Keratinocyte (primary cell): ENCODE measurements around the gene CBY1. TPM values are rescaled to one million over a fixed set of nuclear protein-coding genes. Genes with fewer than 3 reads are reported as not detected.

Source experiments
- DNase-seq: peaks from one replicate; pipeline ENCODE4 v3.0.0-alpha.2; 2011; ENCODE audit warnings: low read depth, missing footprints, low spot score
- FAIRE-seq: peaks from 2 replicates; lab custom pipeline; 2011; peaks lifted over from hg19 to GRCh38; lab: Jason Lieb, UNC
- H2AFZ ChIP-seq: 2 replicates; pipeline ENCODE4 v1.6.0; 2012; ENCODE audit warnings: low read length, control low read depth, inconsistent platforms; ENCODE audit not compliant: control insufficient read depth
- H3K27ac ChIP-seq: 2 replicates; pipeline ENCODE4 v1.5.1; 2011; ENCODE audit warnings: low read length; ENCODE audit not compliant: control insufficient read depth, insufficient read depth
- H3K27me3 ChIP-seq: 3 replicates; pipeline ENCODE4 v1.6.0; 2011; ENCODE audit warnings: low read length; ENCODE audit not compliant: control insufficient read depth, insufficient read depth; ENCODE audit errors: extremely low read depth
- H3K36me3 ChIP-seq, 2 experiments: 2 replicates in 1 of 2; 3 replicates in 1 of 2; pipeline ENCODE4 v1.5.1; 2011; ENCODE audit warnings: low read length in 2 of 2, mild to moderate bottlenecking in 1 of 2; ENCODE audit not compliant: control insufficient read depth in 2 of 2, insufficient read depth in 2 of 2; ENCODE audit errors: extremely low read depth in 1 of 2
- H3K4me1 ChIP-seq: 3 replicates; pipeline ENCODE4 v1.5.1; 2011; ENCODE audit warnings: low read length; ENCODE audit not compliant: control insufficient read depth, insufficient read depth; ENCODE audit errors: extremely low read depth
- H3K4me2 ChIP-seq: 3 replicates; pipeline ENCODE4 v1.6.0; 2011; ENCODE audit warnings: low read depth, low read length; ENCODE audit not compliant: control insufficient read depth, insufficient read depth; ENCODE audit errors: extremely low read depth
- H3K4me3 ChIP-seq, 3 experiments: fragments of 200-600 bp in 1 of 3; sonication (generic) in 1 of 3; 2 replicates in 2 of 3; 3 replicates in 1 of 3; pipeline ENCODE4 v1.5.1; 2011 to 2016; ENCODE audit warnings: low read length in 3 of 3, mild to moderate bottlenecking in 3 of 3, control low read depth in 2 of 3, inconsistent platforms in 1 of 3, low read depth in 1 of 3, mixed read lengths in 1 of 3, mixed run types in 1 of 3, moderate library complexity in 1 of 3; ENCODE audit not compliant: control insufficient read depth in 2 of 3, insufficient read depth in 2 of 3; ENCODE audit errors: extremely low read depth in 1 of 3
- H3K79me2 ChIP-seq: 2 replicates; pipeline ENCODE4 v1.6.0; 2012; ENCODE audit warnings: low read length; ENCODE audit not compliant: control insufficient read depth, insufficient read depth
- H3K9ac ChIP-seq: 3 replicates; pipeline ENCODE4 v1.6.0; 2011; ENCODE audit warnings: low read length; ENCODE audit not compliant: control insufficient read depth, insufficient read depth; ENCODE audit errors: extremely low read depth
- H3K9me1 ChIP-seq: 3 replicates; pipeline ENCODE4 v1.6.0; 2011; ENCODE audit warnings: low read length; ENCODE audit not compliant: control insufficient read depth, insufficient read depth; ENCODE audit errors: extremely low read depth
- H3K9me3 ChIP-seq: 2 replicates; pipeline ENCODE4 v1.5.1; 2012; ENCODE audit warnings: low read depth, low read length; ENCODE audit not compliant: control insufficient read depth
- H4K20me1 ChIP-seq: 3 replicates; pipeline ENCODE4 v1.6.0; 2011; ENCODE audit warnings: low read length; ENCODE audit not compliant: control insufficient read depth, insufficient read depth; ENCODE audit errors: extremely low read depth
- EZH2 ChIP-seq: IDR thresholded peaks from one replicate; pipeline ENCODE4 v1.6.1; 2012; ENCODE audit warnings: inconsistent platforms, mild to moderate bottlenecking, low read length, moderate library complexity
- dilution Hi-C: fragments of 300-500 bp; cut with MboI; formaldehyde crosslinking; loops from one replicate; pipeline ENCODE4 v1.7.0; 2020; ENCODE audit warnings: low sequenced_read_pairs; ENCODE audit not compliant: extremely low pct_ligation_motif_present
- polyA plus RNA-seq, 5 experiments: library from polyadenylated mRNA; depleted of rRNA in 3 of 5; stranded (reverse) in 3 of 5; stranded (forward) in 1 of 5; unstranded in 1 of 5; fragments of >200 nt; gene quantifications; 1 replicate in 1 of 5; 2 replicates in 3 of 5; 3 replicates in 1 of 5; pipeline versions ENCODE4 v1.2.1 to v1.2.3, GENCODE V29; 2011 to 2012; ENCODE audit warnings: missing spikeins in 2 of 5, low read depth in 1 of 5, low replicate concordance in 1 of 5
- TF ChIP-seq, protein P1 (sequence below), 3 experiments: IDR thresholded peaks in 1 of 3; conservative IDR thresholded peaks in 1 of 3; optimal IDR thresholded peaks in 1 of 3; 2 replicates in 2 of 3; 3 replicates in 1 of 3; pipeline versions ENCODE3 to v1.5.1; 2011; ENCODE audit warnings: low read length in 3 of 3, mild to moderate bottlenecking in 3 of 3, moderate library complexity in 2 of 3, control low read depth in 1 of 3, inconsistent platforms in 1 of 3; ENCODE audit not compliant: insufficient read depth in 2 of 3; ENCODE audit errors: extremely low read depth in 1 of 3

Gene CBY1
- polyA plus RNA-seq, 1 donor (not counting 4 experiments of a cell fraction or from before 2014, with no cell fraction given) = 40.3 TPM

DNA sequence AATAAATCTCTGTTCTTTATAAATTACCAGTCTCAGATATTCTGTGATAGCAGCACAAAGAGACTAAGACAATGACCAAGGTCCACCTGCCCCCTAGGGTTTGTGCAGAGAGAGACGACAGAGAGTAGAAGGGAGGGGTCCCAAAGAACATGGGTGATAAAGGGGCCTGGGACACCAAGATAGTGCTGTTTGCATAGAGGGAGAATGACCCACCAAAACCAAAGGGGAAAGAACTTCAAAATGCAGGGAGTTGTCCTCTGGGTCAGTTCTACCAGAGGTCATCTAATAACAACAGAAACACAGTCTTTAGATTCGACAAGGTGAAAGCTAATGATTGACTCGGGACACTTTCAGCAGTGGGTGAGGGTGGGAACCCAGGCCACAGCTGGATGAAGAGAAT is 23.9 kb upstream of the CBY1 start:
- TF ChIP-seq, protein P1, sequence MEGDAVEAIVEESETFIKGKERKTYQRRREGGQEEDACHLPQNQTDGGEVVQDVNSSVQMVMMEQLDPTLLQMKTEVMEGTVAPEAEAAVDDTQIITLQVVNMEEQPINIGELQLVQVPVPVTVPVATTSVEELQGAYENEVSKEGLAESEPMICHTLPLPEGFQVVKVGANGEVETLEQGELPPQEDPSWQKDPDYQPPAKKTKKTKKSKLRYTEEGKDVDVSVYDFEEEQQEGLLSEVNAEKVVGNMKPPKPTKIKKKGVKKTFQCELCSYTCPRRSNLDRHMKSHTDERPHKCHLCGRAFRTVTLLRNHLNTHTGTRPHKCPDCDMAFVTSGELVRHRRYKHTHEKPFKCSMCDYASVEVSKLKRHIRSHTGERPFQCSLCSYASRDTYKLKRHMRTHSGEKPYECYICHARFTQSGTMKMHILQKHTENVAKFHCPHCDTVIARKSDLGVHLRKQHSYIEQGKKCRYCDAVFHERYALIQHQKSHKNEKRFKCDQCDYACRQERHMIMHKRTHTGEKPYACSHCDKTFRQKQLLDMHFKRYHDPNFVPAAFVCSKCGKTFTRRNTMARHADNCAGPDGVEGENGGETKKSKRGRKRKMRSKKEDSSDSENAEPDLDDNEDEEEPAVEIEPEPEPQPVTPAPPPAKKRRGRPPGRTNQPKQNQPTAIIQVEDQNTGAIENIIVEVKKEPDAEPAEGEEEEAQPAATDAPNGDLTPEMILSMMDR (optimal IDR thresholded peaks at IDR 0.05 in 1 of 3, IDR thresholded peaks at IDR 0.05 in 1 of 3, conservative IDR thresholded peaks at IDR 0.05 in 1 of 3; ENCODE audit: extremely low read depth in 1 of 3, insufficient read depth in 2 of 3, low read length in 3 of 3) = no peak
- TF ChIP-seq EZH2 = no peak
- dilution Hi-C loops = no loop called here

GRCh38 chr22:38638216-38638615 is 18.2 kb upstream of the CBY1 start:
- H3K4me3 ChIP-seq = no peak overlapping the region
- TF ChIP-seq, protein P1 (optimal IDR thresholded peaks at IDR 0.05 in 1 of 3, IDR thresholded peaks at IDR 0.05 in 1 of 3, conservative IDR thresholded peaks at IDR 0.05 in 1 of 3; ENCODE audit: extremely low read depth in 1 of 3, insufficient read depth in 2 of 3, low read length in 3 of 3) = no peak
- TF ChIP-seq EZH2 = no peak
- H3K36me3 ChIP-seq = no peaks in the 10 kb centered on the region
- H3K9me3 ChIP-seq = no peaks in the 10 kb centered on the region
- dilution Hi-C loops = no loop called here
- no peaks in the 10 kb centered on the region for H3K4me1 ChIP-seq
- H2AFZ ChIP-seq = no peak overlapping the region
- no peaks in the 10 kb centered on the region for H3K9me1 ChIP-seq
- no peak overlapping the region for H3K9ac ChIP-seq
- DNase-seq (no peak), FAIRE-seq (no peak)
- H3K27me3 ChIP-seq = no peaks in the 10 kb centered on the region
- no peaks in the 10 kb centered on the region for H4K20me1 ChIP-seq
- H3K4me2 ChIP-seq = no peak overlapping the region
- H3K79me2 ChIP-seq = no peaks in the 10 kb centered on the region
- no peak overlapping the region for H3K27ac ChIP-seq

More for the DNA sequence above, 23.9 kb upstream of the CBY1 start:
- H3K4me2 ChIP-seq = no peak overlapping the region
- no peak for FAIRE-seq
- no peaks in the 10 kb centered on the region for H4K20me1 ChIP-seq
- H3K4me3 ChIP-seq = no peak overlapping the region
- no peak for DNase-seq
- no peak overlapping the region for H3K9ac ChIP-seq
- no peaks in the 10 kb centered on the region for H3K9me1 ChIP-seq
- no peaks in the 10 kb centered on the region for H3K36me3 ChIP-seq
- H3K9me3 ChIP-seq = no peaks in the 10 kb centered on the region
- H3K27me3 ChIP-seq = no peaks in the 10 kb centered on the region
- no peaks in the 10 kb centered on the region for H3K79me2 ChIP-seq
- H3K27ac ChIP-seq = no peak overlapping the region
- H2AFZ ChIP-seq = no peak overlapping the region
- no peaks in the 10 kb centered on the region for H3K4me1 ChIP-seq
